Activated T-cell treated with anti-CD3 and anti-CD28 coated beads for 1 hour (primary cell): ENCODE data around the gene ADPRHL1.
"Not testable (repeated sequence)": the region's sequence is repeated elsewhere in the genome, so short reads cannot be mapped to it uniquely, and the experiment has no call there.

Experiments
- DNase-seq: peaks from one replicate; pipeline ENCODE4 v3.0.0-alpha.2; 2020; ENCODE audit warnings: low read depth

ADPRHL1 gene

GRCh38 chr13:113402471-113403254 lies 50.6 kb downstream of the ADPRHL1 start:
- no peak for DNase-seq

- DNase-seq: no peak
Observed at GRCh38 chr13:113401452-113402415, 51.6 kb downstream of the ADPRHL1 start.

DNA sequence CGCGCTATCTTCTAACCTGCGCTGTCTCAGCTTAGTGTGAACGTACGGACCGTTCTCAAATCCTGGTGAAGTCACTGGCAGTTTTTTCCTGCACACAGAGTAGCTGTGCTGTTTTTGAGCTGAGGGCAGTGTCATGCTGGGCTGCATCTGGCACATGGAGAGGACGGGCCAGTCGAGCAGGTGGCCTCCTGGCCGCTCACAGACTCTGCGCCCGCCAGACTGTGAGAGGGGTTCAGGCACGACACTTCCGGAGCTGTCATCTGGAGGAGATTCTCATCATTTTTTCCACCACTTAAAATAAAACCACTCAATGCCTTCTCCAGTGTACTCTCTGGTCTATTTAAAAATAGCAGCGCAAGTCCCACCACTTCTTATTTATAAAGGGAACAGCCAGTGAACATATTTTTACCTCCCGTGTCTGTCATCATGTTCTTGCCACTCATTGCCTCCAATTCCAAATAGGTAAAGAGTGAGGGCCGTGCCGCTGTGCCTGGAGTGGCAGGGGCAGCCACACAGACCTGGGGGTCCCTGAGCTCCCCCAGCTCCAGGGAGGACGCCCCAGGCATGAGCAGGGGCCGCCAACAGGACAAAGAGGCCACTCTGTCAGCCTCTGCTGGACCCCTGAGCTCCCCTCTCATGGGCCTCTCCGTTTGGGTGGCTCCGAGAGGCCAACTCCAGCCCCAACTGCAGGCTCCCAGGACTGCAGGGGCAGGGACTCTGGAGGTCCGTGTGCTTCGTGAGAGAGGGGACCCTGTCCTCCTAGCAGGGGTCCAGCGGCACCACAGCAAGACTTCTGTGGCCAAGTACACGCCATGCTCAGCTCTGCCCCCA lies 52.5 kb downstream of the ADPRHL1 start:
- no peak for DNase-seq

DNA sequence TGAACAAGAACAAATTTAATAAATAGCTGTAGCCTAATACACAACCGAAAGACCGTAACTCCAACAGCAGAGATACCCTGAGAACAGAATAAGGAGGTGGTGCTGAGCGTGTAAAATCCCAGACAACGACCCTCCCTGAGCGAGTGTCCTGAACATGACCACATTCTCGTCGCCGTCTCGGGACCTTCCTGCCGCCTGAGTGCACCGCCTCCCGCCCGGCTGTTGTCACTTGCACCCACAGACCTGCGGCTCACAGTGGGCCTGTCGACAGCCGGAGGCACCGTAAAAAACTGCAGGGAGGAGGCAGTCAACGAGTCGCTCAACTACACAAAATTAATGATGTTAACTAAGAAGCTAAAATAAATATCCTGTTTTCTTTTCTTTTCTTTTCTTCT lies 53.5 kb downstream of the ADPRHL1 start:
- DNase-seq: no peak

DNA sequence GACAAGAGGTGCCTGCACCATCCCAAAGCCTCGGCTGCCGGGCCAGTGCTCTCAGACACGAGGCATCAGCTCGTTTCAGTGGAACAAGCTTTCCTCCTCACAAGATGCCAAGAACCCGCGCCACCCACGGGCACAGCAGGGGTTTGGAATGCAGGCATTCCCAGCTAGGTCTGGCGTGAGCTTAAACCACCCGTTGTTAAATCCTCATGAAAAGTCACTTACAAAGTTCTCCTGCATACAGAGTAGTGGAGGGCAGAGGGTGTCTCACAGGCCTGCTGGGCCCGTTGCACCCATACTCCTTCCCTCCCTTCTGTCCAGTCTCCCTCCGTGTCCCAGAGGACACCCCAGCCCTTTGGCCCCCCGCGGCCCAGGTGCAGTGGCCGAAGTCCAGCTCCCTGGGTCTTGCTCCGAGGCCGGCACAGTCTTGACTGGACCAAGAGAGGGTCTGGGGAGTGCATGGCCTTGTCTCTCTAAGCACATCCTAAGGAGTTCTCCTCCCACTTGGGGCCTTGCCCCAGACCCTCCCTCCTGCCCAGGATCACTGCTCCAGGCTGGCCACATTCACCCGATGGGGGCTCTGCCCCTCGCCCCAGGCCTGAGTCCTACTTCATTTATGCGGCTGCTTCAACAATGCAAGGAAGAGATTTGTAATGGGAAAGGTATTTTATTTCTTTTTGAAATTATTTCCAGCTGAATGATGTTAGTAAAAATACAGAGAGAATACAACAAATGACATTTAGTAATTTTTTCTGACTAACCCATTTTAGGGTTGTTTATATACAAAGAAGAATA lies 54.1 kb downstream of the ADPRHL1 start:
- no peak for DNase-seq

- DNase-seq: no peak
Observed at GRCh38 chr13:113397608-113398425, 55.5 kb downstream of the ADPRHL1 start.

DNA sequence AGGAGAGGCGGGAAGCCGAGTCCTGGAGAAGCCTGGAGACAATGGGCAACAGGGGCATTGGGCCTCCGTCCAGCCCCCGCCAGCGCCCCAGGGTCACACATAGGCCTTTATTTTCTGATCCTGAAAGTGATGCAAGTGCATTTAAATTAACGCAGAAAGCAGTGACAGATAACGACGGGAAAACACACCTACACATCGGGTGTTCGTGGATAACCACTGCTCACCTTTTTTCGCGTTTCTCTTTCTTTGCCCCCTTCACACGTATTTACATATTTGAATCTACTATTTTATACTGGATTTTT lies 59.0 kb downstream of the ADPRHL1 start:
- DNase-seq: no peak

DNA sequence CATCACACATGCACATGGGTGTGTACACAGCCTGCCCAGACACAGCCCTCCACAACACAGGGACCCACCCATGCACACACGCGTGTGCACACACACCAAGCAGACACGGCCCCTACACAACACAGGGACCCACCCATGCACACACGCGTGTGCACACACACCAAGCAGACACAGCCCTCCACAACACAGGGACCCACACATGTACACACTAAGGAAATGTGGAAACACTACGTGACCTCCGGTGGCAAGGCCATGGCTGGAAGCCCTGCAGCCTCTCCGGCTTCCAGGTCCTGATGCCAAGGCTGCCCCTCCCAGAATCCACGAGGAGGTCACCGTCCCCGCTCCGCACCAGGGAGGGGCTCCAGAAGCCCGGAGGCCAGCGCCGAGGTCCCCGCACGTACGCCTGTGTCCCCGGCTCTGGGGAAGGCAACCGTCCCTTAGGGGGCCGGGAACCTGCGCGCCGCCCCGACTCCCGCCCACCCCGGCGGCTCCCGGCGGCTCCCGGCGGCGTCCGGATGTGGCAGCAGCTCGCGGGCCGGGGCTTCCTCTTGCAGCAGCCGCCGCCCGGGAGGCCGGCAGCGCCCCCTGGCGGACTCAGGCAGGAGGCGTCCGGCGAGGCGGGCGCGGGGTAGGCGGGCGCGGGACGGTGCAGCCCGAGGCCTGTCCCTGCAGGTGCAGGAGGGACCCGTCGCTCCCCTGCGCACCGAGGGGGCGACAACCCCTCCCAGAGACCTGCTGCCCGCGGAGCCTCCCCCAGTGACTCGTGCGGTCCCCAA lies 59.5 kb downstream of the ADPRHL1 start:
- DNase-seq: peak; percentile 76

DNA sequence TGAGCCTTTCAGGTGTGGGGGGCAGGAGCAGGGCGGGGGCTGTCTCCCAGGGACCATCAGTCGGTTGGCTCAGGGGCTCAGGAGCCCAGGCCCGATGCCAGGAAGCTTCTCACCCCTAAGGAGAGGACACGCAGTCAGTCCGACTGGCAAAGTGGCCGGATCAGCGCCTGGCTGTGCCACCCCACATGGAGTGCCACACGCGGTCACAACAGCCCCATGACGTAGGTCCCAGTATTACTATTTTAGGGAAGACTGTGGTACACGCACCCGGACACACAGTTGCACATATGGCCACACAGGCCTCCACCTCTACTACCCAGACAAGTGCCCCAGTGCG lies 60.1 kb downstream of the ADPRHL1 start:
- no peak for DNase-seq

GRCh38 chr13:113390874-113391497 lies 62.3 kb downstream of the ADPRHL1 start:
- no peak for DNase-seq

- not testable (repeated sequence) for DNase-seq
Observed at GRCh38 chr13:113389586-113389985, 63.7 kb downstream of the ADPRHL1 start.

DNA sequence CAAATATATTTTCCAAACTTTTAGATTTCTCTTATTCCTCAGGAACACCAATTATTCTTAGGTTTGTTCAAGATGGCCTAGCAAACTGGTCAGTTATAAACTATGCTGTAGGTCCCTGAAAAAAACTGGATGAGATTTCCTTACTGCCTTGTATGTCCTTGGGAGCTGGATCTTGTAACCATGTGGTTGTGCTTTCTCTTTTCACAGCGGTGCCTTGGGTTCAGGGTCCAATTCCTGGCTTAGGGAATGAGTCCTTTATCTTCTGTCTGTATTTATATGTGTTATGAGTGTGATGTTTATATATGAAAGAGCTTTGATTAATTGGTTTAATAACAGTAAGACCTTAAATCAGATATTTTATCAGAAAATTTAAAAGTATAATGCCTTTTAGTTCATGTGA lies 65.9 kb downstream of the ADPRHL1 start:
- DNase-seq: no peak

DNA sequence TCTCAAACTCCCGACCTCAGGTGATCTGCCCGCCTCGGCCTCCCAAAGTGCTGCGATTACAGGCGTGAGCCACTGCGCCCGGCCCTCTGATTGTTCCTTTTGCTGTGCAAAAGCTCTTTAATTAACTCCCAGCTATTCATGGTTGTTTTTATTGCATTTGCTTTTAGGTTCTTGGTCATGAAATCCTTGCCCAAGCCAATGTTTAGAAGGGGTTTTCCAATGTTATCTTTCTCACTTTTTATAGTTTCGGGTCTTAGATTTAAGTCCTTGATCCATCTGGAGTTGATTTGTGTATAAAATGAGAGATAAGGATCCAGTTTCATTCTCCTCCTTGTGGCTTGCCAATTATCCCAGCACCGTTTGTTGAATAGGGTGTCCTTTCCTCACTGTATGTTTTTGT lies 70.2 kb downstream of the ADPRHL1 start:
- DNase-seq: no peak

DNA sequence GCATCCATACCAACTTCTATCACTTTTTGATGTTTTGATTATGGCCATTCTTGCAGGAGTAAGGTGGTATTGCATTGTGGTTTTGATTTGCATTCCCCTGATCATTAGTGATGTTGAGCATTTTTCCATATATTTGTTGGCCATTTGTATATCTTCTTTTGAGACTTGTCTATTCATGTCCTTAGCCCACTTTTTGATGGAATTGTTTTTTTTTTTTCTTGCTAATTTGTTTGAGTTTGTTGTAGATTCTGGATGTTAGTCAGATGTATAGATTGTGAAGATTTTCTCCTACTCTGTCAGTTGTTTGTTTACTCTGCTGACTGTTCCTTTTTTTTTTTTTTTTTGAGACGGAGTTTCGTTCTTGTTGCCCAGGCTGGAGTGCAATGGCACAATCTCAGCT lies 70.7 kb downstream of the ADPRHL1 start:
- DNase-seq: not testable (repeated sequence)

- no peak for DNase-seq
Observed at GRCh38 chr13:113378825-113379224, 74.5 kb downstream of the ADPRHL1 start.

- DNase-seq: no peak
Observed at GRCh38 chr13:113374511-113375175, 78.6 kb downstream of the ADPRHL1 start.

DNA sequence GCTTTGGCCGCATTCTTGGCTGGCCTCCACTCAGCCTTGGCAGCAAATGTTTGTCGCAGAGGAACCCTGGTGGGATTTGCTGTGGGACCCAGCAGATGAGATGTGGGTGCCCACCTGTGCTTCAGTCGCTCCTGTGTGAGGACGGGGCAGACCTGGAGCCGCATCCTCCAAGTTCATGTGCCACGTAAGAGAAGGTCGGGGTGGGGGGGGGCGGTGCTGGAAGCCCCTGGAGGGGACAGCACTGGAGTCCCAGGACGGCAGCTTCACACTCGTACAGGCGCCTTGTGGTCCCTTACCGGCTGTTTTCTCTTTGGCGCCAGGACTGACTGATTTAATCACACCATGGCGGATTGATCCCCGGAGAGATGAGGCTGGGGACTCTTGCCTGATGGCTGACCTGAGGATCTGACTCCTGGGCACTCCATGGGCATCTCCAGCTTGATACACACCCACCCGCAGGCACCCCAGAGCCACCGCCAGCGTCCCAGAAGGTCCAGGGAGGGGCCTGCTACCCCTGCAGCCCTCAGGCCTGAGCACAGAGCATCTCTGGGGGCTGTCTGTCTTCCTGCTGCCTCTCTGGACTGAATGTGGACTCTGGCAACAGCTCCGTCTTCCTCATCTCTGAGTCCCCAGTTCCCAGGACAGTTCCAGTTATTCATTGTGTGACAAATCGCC lies 79.3 kb downstream of the ADPRHL1 start:
- DNase-seq: no peak

GRCh38 chr13:113371701-113372100 lies 81.6 kb downstream of the ADPRHL1 start:
- not testable (repeated sequence) for DNase-seq
